Measurements from ENCODE around the gene MMP20. TPM values are rescaled to one million over a fixed set of nuclear protein-coding genes. Genes with fewer than 3 reads are reported as not detected.

The MMP20 gene
- total RNA-seq, 1 experiment from 2014 or later, result not detected

GRCh38 chr11:102623128-102623527 lies 2.0 kb downstream of the MMP20 start:
- Histone ChIP-seq H3K9ac (ENCODE audit: extremely low read depth, insufficient read length, low read length) (no peak overlapping the region), H3K27me3 (ENCODE audit: insufficient read depth, low read length) (no peaks in the 10 kb centered on the region), H2AK5ac (ENCODE audit: insufficient read length, low read length) (no peak overlapping the region), H3T11ph (ENCODE audit: low read length) (no peak overlapping the region), H3K23ac (ENCODE audit: insufficient read length, low read depth, low read length) (no peak overlapping the region), H2BK12ac (ENCODE audit: insufficient read length, low read depth, low read length) (no peak overlapping the region), H4K20me1 (ENCODE audit: control insufficient read depth, insufficient read depth, insufficient read length) (no peaks in the 10 kb centered on the region), H3K27ac (ENCODE audit: insufficient read length, low read depth, low read length) (no peak overlapping the region), H3K4me1 (ENCODE audit: insufficient read depth, low read length) (no peaks in the 10 kb centered on the region), H3K79me2 (ENCODE audit: insufficient read depth, low read length) (no peaks in the 10 kb centered on the region), H3K18ac (ENCODE audit: insufficient read length, low read depth, low read length) (no peak overlapping the region), H2BK120ac (ENCODE audit: low read depth, low read length, poor library complexity, severe bottlenecking) (no peak overlapping the region), H3K4me2 (ENCODE audit: insufficient read depth, insufficient read length, low read length) (no peak overlapping the region), H4K91ac (ENCODE audit: insufficient read length, low read depth, low read length) (no peak overlapping the region), H3K79me1 (ENCODE audit: insufficient read depth, low read depth, low read length, poor library complexity, severe bottlenecking) (no peaks in the 10 kb centered on the region), H2BK20ac (ENCODE audit: low read depth, low read length, poor library complexity, severe bottlenecking) (no peak overlapping the region), H2BK15ac (ENCODE audit: low read depth, low read length) (no peak overlapping the region), H2BK5ac (ENCODE audit: insufficient read length, low read length) (no peak overlapping the region), H4K5ac (ENCODE audit: insufficient read length, low read depth, low read length) (no peak overlapping the region), H3K4ac (ENCODE audit: low read depth, low read length) (no peak overlapping the region), H2AFZ (ENCODE audit: low read length) (no peak overlapping the region), H3K9me3 (ENCODE audit: control insufficient read depth, low read depth, low read length) (no peaks in the 10 kb centered on the region), H3K14ac (ENCODE audit: insufficient read depth, low read length) (no peak overlapping the region), H4K8ac (replicated peaks; ENCODE audit: insufficient read length, low read depth, low read length) (no peak overlapping the region), H3K56ac (ENCODE audit: insufficient read length, low read depth, low read length) (no peak overlapping the region), H3K23me2 (ENCODE audit: insufficient read length, low read depth, low read length, poor library complexity, severe bottlenecking) (no peaks in the 10 kb centered on the region)
- TF ChIP-seq, protein P1, sequence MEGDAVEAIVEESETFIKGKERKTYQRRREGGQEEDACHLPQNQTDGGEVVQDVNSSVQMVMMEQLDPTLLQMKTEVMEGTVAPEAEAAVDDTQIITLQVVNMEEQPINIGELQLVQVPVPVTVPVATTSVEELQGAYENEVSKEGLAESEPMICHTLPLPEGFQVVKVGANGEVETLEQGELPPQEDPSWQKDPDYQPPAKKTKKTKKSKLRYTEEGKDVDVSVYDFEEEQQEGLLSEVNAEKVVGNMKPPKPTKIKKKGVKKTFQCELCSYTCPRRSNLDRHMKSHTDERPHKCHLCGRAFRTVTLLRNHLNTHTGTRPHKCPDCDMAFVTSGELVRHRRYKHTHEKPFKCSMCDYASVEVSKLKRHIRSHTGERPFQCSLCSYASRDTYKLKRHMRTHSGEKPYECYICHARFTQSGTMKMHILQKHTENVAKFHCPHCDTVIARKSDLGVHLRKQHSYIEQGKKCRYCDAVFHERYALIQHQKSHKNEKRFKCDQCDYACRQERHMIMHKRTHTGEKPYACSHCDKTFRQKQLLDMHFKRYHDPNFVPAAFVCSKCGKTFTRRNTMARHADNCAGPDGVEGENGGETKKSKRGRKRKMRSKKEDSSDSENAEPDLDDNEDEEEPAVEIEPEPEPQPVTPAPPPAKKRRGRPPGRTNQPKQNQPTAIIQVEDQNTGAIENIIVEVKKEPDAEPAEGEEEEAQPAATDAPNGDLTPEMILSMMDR (conservative IDR thresholded peaks at IDR 0.05), result no peak
- Mint-ChIP-seq H3K27ac (no peak overlapping the region), H3K36me3 (ENCODE audit: insufficient read depth in 1 of 3, low read depth in 3 of 3) (no peaks in the 10 kb centered on the region), H3K9me3 (no peaks in the 10 kb centered on the region), H3K4me3 (no peak overlapping the region), H3K27me3 (ENCODE audit: low read depth) (no peaks in the 10 kb centered on the region), H3K4me1 (no peaks in the 10 kb centered on the region)
- no peak for DNase-seq
- no CpG with 5 or more reads among the region's 5 CpGs for WGBS (ENCODE audit: extremely low coverage, insufficient read length, low lambda C conversion rate)

Measured in H9 (cell line).